ENCODE data around the gene PHKB.

The PHKB gene

DNA sequence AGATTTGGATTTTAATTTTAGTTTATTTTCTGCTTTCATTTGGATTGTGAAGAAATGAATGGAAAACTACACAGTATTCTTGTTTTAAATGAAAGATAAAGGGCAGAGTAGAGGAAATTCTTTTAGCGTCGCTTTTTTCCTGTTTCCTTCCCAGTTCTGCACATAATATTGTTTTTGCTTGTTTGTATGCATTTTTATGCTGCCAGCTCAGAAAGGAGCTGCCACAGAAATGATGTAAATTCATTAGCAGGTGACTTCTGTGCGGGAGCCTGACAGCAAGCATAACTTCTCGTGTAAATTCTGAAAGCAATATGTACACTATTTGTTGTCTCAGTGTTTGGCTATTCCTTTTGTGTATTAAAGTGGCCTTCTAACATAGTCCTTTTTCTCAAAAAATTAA is 234.6 kb downstream of the PHKB start:
- FAIRE-seq: no peak

DNA sequence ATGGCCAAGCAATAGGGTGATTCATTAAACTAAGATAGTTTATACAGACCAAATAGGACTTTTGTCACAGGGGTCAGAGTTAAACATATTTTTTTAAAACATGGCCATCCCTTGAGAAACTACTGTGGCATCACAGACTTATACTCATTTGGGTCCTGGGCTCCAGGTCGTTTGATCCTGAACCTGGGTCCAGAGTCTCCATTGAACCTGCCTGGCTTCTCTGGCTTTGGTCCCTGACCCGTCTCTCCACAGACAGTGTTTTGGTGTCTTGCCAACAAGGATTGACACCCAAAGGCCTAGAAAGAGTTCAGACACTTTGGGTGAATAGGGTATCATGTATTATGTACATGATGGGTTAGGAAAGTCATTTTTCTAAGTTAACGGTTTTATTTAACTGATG is 236.7 kb downstream of the PHKB start:
- FAIRE-seq: no peak

DNA sequence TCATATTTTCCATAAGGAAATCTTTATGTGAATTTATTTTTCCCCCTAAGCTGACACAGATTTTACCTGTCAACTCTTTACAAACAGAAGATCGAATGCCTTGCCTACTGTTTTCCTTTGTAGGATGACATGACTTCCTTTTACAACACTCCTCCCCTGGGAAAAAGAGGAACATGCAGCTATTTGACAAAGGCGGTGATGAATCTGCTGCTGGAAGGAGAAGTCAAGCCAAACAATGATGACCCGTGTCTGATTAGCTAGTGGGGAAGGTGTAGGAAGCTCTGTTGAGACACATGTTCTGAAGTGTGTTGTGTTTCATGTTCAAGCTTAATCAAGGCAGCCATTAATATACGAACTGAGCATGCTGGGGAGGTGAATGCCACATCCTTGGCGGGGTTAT is 238.0 kb downstream of the PHKB start:
- FAIRE-seq: no peak

DNA sequence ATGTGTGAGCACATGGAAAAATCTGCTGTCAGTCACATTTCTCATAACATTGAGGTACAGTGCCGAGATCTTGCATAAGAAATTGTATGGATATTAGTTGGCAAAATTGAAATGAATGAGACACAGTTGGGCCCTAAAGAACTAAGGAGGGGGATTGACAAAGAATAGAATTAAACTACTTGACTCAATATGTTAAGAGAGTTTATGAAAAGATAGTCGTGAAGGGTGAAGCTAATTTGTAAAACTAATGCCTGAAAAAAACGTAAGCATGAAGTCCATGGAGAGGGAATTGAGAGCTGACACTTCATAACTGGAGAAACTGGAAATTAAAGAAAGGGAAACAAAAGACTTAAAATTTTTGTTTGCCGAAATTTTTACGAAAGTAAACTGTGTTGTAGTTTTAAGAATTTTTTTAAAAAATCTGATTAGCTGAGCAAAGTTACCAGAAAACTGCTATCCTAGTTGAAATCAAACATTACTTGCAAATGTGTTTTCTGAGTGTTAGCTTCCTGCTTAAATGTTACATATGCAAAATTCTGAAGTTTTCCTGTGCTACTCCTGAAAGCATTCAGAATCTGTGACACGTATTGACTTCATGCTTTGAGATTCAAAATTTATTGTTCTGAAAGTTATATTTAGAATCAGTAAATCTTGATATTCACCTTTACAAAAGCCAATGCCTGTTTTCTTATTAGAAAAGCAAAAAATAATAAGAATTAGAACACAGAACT is 239.9 kb downstream of the PHKB start:
- no peak for FAIRE-seq

DNA sequence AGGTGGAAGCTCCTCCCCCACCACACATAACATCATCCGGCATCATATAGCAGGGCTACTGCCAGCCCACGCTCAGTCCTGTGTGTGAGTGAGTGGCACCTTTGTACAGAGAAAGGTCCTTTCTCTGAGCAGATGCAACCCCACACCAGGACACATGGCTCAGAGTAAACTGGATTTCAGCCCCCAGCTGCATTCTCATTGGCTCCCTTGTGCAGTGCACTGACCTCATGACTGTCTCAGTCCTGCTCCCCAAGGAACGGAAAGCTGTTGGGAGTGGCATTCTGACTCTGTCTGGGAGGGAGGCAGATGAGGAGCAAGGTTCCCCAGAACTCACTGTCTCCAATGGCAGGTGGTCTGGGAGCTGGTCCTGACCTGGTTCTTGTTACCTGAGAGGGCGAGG is 244.1 kb downstream of the PHKB start:
- FAIRE-seq: no peak

DNA sequence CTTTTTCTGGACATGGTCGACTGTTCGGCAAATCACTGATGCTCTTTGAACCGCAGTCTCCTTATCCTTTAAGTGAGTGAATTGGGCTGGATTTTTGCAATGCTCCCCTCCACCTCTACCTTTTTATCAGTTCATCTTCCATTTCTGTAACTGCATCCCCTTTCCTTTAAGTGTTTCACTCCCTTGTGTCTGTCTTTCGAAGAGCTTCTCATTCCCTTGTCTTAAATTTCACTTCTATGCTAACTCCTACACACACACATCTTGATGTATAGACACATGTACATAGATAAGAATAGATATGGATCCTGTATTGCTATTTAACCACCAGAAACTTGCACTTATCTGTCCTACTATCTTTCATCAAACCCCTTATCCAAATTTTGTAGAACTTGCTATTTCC is 250.7 kb downstream of the PHKB start:
- no peak for FAIRE-seq

DNA sequence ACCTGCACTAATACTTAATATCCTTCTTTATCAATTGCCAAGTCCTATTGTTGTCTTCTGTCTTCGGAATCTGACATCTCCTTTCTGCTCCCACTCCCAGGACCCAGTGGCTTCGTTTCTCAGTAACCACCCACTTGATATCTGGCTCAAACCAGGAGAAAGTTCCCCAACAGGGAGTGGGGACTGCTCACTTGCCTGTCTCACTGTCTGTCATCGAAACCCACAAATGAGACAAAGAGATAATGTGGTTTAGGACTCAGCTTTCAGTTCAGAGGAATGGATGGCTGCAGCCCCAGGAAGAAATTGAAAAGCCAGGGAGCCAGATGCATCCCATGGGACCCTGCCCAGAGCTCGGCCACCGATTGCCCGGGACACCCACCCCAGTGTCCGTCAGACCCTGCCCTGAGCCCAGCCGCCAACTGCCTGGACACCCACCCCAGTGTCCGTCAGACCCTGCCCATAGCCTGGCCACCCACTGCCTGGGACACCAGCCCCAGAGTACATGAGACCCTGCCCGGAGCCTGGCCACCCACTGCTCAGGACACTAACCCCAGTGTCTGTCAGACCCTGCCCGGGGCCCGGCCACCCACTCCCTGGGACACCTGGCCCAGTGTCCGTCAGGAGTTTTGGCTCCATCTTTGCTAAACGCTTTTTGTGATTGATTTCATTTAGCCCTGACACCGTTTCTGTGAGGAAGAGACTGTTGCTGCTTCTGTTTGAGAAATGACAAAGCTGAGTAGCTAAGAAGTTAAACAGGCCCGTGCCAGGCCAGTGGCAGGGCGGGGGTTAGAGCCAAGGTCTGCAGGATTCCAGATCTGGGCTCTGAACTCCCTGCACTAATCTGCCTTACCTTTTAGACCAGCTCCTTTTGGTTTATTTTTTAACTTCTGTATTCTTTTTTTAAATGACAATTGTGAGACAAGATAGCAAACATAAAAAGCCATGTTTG is 251.4 kb downstream of the PHKB start:
- FAIRE-seq: no peak

DNA sequence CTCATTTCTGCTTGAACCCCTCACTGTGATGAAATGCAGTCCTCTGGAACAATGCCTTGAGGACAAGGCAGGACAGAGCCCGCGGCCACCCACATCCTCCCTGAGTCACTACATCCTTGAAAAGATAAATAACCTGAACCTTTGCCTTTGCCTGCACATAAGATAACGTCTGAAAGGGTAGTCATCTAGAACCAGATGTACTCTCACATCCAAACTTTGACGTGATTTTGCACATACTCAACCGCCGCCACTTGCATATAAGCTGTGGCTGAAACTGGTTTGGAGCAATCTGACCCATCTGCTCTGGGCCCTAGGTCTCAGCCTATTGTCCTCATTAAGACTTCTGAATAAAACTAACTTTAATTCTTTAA is 252.1 kb downstream of the PHKB start:
- FAIRE-seq: no peak

DNA sequence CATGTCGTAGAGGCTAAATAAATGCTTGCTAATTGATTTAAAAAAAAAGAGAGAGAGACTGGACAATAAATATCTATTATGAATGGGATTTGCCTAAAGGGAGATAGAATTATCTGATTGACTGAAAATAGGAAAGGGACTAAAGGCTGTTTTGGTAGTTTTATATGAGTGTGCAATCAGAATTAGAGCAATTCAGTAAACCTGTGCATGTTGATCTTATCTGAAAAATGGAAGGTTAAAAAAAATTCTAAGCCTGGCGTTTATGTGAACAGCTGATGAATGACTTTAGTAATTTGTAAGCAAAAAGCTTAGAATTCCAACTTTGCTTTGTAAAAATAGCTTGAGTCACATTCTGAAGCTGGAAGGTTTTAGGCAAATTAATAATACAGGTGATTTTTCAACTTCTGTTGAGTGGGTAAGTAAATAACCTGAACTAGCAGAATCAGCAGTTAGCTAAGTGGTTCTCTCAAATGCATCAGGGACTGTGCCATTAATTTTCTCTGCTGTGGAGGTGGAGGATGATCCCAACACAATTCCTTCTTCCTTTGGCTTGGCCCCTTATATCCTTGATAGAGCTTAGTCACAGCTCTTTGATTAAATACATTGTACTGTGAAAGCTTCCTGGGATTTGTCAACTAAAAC is 254.4 kb downstream of the PHKB start:
- no peak for FAIRE-seq

DNA sequence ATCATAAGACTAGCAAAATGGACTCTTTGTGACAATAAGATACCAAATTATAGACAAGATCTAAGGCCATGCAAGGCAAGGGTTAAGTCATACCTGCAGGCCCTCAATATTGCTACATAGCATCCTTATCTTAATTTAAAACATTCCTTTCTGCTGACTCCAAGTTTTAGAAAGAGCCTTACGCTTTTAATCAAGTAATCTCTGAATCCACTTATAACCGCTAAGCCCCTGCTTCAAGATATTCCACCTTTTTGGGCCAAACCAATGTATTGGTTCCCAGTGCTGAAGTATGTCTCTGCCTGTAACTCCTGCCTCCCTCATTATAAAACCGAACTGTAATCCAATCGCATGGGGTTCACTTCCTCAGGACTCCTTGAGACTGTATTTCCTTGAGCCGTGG is 255.4 kb downstream of the PHKB start:
- no peak for FAIRE-seq

DNA sequence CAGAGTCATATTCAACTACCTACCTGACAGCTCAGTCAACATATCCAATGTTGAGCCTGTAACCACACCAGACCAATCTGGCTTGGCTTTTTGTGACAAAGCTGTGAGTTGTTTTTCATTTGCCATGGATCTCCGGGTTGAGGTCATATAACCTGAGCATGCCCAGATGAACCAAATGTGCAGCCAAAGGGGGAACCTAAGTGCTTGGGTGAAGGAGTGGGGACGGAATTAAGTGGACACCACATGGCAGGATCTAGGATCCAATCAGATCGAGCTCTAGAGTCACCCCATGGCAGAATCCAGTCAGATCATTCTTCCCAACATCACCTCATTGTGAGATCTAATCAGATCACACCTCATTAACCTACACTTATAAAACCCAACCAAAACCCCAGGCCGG is 258.6 kb downstream of the PHKB start:
- no peak for FAIRE-seq

DNA sequence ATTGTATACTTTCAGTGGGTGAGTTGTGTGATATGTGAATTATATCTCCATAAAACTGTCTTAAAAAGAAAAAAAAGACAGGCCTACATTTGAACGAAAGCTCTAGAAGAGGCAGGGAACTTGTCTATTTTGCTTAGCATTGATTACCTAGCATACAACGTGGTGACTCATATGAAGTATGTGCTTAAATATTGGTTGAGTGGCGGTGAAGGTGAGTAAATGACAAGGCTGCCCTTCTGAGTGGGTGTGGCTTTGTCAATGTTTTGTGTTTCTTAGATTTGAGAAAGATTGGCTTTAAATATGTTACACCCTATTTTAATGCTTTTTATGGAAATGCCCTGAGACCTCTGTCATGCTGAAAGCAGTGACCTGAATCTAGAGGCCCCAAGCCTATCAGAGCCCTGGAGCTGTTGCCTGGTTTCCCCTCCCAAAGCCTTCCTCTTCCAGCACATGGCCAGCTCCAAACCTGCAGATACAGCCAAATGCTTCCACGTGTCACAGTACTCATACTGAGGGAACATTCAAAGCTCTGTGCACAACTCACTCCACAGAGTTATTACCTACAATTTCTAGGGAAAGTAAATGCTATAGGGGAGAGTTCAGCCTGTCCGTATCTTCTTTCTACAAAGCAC is 260.0 kb downstream of the PHKB start:
- no peak for FAIRE-seq

DNA sequence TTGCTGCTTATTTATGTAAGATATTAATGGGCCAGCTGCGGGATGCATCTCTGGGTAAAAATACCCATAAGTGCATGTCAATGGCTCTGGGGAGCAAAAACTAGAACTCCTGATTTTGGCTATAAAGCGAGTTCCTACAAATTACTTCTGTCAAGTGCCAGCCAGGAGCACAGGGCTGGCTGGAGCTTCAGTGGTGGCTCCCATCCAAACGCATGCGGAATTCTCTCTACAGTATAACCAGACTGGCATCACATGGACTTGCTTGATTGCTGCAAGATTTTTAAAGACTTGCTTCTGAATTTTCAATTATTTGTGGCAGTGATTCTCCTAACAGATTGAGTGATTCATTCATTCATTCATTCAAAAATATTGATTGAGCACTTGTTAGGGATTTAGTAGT is 260.9 kb downstream of the PHKB start:
- FAIRE-seq: no peak

DNA sequence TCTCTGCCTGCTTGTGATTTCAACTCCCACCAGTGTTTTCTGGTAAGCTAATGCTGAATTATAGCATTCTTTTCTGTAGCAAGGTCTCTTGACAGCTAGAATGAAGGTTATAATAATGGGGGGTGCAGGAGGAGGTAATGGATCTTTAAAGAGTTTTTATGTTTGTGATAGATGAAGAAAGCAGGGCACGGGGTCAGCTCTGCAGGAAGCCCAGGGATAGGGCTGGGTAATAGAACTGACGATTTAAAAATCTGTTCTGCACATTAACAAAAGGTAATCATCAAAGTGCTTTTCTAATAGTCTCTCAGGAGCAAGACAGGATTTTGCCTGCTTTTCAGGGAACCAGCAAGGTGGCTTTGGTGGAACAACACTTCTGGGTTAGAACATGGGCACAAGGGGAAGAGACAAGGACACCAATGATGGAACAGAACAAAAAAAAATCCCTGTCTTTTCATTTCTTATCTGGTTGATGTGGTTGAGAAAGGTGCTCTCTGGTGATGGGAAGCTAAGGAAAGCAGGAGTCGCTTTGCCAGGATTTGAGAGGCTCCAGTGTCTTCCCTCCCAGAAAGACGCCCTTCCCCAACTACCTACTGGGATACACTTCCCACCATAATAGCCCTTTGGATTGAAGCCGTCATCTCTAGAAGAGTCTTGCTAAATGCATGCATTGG is 263.1 kb downstream of the PHKB start:
- FAIRE-seq: no peak

DNA sequence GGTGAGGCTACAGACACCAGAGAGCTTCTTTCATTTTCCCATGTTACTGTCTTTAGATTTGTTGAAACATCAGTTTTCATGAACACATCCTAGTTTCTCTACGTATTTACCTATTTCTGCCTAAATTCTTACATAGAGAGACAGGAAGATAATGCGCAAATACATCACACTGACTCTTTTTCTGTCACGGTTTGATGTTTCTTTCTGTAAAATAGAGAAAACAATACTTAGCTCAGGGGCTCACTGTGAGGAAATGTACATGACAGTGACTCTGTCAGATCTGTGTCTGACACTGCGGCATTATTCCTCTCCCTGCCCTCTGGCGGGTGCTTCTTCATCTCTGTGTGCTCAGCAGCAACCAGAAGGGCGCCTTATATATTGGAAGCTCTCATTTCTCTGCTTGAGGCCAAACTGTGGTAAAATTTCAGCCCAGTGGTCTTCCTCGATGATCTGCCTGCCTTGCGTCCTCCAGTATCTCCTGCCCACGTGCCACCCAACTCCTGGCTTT is 264.1 kb downstream of the PHKB start:
- FAIRE-seq: no peak

DNA sequence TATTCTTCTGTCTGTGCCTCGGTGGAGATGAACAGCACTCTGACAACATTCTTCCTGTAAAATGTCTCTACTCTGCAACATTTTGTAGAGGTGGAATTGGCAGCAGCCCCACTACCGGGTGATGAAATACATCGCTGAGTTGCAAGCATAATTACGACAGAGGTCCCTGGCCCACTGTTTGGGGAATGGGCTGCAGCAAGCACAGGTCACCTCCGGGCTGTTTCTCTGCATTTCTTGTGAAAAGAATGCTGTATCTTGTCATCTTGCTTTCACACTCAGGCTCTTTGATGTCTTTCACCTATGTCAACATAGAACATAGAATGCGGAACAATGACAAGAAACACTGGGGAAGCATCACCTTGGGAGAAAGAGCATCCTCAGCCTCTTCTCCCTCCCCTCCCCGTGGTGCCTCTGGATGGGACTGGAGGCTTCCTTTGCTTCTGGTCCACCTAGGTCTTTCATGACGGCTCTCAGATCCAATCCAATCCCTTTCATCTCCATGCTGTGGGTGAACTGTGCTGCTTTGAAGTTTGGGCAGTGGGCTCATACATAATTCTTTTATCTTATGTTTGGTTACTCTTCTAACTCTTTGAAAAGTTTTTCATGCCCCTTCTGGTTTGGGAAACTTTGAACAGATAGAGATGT is 265.0 kb downstream of the PHKB start:
- no peak for FAIRE-seq

DNA sequence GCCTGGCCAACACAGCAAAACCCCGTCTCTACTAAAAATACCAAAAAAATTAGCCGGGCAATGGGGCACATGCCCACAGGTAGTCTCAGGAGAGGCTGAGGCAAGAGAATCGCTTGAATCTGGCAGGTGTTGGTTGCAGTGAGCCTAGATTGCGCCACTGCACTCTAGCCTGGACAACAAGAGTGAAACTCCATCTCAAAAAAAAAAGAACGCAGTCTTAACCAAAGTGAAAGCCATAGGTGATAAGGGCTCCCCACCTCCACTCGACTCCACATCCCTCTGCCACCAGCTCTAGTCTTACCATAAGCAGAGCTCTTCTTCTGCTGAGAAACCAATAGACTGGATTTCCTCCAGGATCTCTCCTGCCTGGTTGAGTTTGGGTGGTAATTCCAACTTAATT is 266.0 kb downstream of the PHKB start:
- FAIRE-seq: no peak

DNA sequence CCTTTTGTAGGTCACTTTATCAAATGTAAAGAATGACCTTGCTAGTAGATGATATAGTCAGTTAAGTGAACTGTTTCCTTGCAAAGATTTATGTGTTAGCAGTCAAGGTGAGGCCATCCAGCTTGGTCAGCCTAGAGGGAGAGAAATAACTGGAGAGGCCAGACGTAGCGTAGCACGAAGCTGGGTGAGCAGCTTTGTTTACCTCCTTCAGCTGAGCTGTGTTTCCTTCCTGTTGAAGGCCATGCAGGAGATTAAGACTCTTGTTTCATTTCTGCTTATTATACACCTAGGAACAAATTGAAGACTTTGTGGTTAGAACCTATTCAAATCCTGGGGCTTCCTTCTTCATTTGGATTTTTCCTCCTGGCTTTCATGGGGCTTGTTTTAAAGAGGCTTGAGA is 267.1 kb downstream of the PHKB start:
- FAIRE-seq: no peak

DNA sequence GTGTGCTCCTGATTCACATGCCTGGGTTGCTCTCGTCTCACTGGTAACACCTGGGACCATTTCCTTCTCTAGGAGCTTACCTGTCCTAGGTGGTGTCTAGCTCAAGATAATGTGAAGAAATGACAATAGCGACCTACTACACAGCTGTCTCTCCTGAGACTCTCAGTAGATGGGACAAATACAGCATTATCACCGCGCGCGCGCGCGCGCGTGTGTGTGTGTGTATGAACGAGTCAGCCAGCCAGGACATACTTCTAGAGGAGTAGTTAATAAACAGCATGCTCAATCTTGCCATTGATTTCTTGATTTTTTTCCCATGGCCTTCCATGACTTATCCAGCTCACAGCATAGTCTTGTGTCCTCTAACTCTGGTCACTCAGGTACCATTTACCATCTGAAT is 268.6 kb downstream of the PHKB start:
- no peak for FAIRE-seq

DNA sequence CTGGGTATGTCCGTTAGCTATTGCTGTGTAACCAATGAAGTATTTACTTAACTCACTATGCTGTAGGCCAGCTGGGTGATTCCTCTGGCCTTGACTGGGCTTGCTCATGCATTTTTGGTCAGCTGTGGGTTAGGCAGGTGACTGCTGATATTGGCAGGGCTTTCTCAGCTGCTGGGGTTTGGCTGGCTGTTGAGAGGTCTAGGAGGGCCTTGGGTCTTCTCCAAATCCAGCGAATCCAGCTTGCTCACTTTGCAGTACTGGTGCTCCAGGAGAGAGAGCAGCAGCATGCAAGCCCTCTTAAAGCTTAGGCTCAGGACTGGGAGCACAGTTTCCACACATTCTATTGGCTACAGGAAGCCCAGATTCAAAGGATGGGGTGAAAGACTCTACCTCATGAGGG is 270.1 kb downstream of the PHKB start:
- no peak for FAIRE-seq

DNA sequence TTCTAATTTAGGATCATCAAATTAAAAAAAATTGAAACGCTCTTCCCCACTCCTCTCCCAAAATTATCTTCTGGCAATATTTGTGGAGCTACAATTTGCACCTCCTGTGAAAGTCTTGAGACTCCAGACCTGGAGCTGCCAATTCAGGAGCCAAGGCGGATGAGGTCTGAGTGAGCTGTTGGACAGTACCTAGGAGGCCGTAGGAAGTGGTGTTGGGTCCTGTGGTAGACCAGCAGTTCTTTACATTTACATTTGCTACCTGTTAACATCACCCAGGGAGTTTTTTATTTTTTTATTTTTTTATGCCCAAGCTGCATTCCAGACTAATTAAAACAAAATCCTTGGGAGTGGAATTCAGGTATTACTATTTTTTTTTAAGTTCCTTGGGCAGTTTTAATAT is 271.0 kb downstream of the PHKB start:
- FAIRE-seq: no peak

DNA sequence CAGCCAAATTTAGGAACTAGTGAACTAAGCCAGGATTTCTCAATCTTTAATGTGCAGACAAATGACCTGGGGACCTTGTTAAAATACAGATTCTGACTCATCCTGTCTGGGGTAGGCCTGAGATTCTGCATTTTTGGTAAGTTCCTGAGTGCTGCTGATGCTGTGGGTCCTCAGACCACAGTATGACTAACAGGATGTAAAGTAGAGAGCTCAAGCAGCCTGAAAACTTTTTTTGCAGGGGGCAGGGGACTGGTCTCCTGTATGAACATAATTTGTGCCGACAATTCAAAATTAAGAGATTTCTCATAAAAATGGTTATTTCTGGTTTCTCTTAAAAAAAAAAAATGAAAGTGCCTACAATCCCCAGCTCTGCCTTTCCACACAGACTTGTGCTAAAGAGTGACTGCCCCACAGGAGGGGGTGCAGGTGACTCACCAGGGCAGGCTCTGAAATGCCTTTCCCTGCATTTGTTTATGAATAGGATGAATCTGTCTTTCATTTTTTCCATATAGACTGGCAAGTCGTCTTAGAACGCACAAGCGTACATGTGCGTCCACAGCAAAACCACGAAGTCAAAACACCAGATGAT is 271.5 kb downstream of the PHKB start:
- no peak for FAIRE-seq

Data from endometrium (tissue), 2 donors.